ENCODE measurements around the gene CNOT6.

CNOT6 gene

GRCh38 chr5:180586204-180586603 lies 92.0 kb downstream of the CNOT6 start:
- no peak for DNase-seq

DNA sequence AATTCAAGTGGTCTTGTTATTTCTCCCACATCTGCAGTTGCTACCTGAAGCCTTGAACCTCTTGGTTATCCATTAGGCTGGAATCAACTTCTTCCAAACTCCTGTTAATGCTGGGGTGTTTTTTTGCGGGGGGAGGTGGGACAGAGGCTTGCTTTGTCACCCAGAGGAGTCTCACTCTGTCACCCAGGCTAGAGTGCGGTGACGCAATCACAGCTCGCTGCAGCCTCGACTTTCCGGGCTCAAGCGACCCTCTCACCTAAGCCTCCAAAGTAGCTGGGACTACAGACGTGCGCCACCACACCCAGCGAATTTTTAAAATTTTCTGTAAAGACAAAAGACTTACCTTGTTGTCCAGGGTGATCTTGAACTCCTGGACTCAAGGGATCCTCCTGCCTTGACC lies 92.7 kb downstream of the CNOT6 start:
- no peak for DNase-seq

GRCh38 chr5:180589771-180590542 lies 95.8 kb downstream of the CNOT6 start:
- no peak for DNase-seq

DNA sequence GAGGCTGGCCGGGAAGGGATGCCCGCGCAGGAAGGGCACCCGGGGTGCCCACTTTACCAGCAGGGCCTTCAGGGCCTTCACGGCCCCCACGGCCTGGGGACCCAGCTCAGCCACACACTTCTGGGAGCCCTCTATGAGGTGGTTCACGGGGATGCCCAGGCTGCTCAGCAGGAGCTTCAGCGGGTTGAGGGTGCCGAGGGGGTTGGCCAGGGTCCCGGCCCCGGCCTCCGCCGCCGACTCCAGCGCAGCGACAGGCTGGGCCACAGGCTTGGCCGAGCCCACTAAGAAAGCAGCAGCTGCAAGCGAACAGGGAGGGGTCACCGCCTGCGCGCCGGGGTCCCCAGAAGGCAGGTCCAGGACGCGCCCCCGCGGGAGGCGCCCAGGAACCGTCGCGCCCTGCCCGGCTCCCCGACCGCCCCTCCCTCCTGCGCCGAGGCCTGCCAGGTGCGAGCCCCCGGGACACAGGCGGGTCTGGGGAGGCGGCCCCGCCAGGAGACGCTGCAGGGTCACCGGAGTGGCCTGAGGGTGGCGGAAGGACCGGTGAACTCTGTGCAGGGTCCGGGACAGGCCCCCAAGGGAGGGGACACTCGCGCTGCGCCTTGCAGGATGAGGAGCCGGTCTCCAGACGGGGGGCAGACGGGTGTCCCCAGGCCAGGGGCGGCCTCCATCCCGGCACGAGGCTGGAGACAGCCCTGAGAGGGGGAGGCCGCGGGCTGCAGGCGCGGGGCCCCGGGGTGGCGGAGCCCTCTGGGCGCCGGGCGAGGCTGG lies 96.5 kb downstream of the CNOT6 start:
- DNase-seq, result no peak

GRCh38 chr5:180591311-180591887 lies 97.2 kb downstream of the CNOT6 start, which contains the start of gene SCGB3A1:
Gene SCGB3A1, minus strand, starts transcription at chr5:180591499. Its CDS starts 37 bp downstream, at chr5:180591462.
- DNase-seq, result no peak

GRCh38 chr5:180592176-180592575 lies 98.0 kb downstream of the CNOT6 start:
- DNase-seq, result no peak

DNA sequence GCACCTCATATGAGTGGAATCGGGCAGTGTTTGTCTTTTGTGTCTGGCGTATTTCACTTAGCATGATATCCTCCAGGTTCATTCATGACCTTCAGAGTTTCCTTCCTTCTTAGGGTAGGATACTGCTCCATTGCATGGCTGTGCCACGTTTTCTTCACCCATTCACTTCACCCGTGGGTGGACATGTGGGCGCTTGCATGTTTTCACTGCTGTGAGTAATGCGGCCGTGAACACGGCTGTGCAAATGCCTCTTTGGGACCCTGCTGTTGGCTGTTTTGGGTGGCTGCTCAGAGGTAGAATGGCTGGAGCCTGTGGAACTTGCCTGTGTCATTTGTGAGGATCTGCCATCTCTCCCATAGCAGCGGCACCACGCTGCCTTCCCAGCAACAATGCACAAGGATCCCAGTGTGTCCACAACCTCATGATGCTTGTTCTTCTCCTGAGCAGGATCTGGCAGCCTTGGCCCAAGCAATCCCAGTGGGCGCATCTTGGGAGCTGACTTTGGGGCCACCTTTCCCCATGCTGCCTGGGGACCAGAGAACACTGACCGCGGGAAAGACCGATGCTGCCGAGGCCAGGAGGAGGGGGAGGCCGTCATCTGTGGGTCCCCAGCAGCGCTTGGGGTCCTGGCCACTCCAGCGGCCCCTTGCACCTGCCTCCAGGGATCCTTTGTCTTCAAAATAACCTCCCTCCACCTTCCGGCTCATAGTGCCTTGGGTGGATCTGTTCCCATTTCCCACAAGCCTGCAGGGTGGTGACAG lies 99.4 kb downstream of the CNOT6 start:
- DNase-seq, result no peak

- DNase-seq, result no peak
These were observed 100.3 kb downstream of the CNOT6 start for GRCh38 chr5:180594311-180595045.

- no peak for DNase-seq
These were observed 100.8 kb downstream of the CNOT6 start for GRCh38 chr5:180595046-180595379.

GRCh38 chr5:180595381-180596114 lies 101.4 kb downstream of the CNOT6 start:
- DNase-seq, result no peak

DNA sequence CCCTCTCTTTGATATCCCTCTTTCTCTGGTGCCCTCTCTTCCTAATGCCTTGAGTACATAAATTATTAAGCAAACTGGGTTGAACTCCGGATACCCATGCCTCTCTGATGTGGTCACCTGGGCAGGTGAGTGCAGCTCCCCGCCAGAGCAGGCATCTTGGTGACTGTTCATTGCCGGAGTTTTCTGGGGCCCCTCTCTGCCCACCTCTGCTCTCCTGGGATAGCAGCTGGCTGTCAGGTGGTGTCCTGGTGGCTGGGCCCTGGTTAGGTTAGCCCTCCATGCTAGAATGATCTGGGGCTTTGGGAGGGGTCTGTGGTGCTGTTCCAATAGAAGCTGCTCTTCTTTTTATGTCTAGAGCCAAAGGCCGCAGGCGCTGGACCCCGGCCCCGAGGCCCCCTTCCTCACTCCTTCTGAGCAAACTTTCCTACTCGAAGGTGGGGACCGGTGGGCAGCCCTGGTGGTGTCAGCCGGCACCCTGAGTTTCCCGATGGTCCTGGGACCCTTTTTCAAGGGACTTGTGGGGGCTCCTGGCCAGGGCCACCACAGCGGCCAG lies 102.0 kb downstream of the CNOT6 start:
- DNase-seq, result no peak

DNA sequence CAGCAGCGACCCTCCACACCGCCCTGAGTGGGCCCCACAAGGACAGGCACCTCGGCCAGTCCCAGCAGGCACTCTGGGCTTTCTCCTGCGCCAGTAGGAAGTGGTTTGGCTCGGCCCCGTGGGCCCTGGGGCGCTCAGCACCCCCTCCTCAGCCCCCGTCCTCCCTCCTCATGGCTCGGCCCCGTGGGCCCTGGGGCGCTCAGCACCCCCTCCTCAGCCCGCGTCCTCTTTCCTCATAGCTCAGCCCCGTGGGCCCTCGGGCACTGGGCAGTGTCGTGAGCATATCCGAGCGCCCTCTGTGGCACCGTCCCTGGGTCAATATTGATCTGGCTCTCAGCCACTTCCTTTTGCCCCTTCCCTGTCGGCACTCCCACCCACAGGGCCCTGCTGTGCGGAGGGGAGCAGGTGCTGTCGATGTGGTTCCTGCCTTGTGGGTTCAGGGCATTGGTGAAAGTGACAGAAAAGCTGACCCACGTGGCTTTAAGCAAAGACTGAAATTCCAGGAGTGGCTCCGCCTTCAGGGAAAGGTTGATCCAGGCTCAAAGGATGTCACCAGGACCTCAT lies 102.6 kb downstream of the CNOT6 start:
- DNase-seq, result peak in 1 of 2 experiments; percentile 12

- DNase-seq, result peak; percentile 10
These were observed 104.1 kb downstream of the CNOT6 start for GRCh38 chr5:180598316-180598701.

- peak; percentile 4 to 5 for DNase-seq
These were observed 104.8 kb downstream of the CNOT6 start for GRCh38 chr5:180598797-180599589.

- peak in 1 of 2 experiments; percentile 4 for DNase-seq
These were observed 105.4 kb downstream of the CNOT6 start for GRCh38 chr5:180599590-180599914.

DNA sequence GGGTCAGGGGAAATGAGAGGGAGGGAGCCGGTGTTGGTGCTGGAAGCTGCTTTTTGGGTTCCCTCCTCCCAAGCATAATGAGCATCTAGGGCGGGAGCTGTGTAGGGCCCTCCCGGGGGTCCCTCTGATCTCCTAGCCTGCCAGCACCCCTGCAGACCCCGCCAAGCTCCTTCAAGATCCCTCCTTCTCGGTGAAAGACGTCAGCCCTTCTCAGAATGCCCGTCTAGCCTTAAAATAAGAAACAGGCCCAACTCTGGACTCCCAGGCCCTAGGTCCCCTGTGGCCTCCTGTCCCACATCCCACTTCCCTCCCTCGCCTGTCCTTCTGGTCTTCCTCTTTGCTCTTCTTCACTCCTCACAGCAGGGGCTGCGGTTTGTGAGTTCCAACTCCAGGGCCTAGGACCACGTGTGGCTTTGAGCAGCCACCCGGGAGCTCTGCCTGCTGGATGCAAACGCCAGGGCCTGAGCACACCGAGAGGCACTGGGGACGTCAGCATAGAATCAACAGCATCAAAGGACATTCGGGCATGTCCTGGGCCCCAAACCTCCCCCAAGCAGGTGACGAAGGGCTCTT lies 105.9 kb downstream of the CNOT6 start:
- peak in 1 of 2 experiments; percentile 1 for DNase-seq

DNA sequence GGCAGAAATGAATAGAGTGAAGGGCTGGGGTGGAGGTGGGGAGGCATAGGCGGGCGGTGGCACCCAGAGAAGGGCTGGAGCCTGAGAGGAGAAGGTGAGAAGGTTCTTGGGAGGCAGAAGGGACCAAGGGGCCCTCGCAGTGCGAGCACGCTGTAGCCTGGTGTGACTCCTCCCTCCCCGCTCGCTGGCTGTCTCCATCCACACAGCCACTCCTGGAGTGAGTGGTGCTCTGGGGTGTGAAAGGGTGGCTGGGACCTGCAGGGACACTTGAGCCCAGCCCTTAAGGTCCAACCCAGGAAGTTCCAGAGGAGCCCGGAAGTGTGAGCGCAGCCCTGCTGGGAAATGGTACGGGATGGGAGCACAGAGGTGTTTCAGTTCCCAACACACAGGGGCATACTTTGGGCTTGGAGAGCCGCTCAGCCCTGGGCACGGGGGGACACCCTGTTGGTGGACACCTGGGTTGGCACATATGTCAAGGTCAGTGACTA lies 106.4 kb downstream of the CNOT6 start:
- no peak for DNase-seq

GRCh38 chr5:180601591-180602480 lies 107.7 kb downstream of the CNOT6 start:
- no peak for DNase-seq
